CD4-positive, alpha-beta T cell treated with Interleukin-10 for 1 hour (primary cell): ENCODE measurements around the gene GALNT11.
"Not testable (repeated sequence)": the region's sequence is repeated elsewhere in the genome, so short reads cannot be mapped to it uniquely, and the experiment has no call there.

Experiments used
- DNase-seq: peaks from one replicate; pipeline ENCODE4 v3.0.0-alpha.2; 2020

The GALNT11 gene

DNA sequence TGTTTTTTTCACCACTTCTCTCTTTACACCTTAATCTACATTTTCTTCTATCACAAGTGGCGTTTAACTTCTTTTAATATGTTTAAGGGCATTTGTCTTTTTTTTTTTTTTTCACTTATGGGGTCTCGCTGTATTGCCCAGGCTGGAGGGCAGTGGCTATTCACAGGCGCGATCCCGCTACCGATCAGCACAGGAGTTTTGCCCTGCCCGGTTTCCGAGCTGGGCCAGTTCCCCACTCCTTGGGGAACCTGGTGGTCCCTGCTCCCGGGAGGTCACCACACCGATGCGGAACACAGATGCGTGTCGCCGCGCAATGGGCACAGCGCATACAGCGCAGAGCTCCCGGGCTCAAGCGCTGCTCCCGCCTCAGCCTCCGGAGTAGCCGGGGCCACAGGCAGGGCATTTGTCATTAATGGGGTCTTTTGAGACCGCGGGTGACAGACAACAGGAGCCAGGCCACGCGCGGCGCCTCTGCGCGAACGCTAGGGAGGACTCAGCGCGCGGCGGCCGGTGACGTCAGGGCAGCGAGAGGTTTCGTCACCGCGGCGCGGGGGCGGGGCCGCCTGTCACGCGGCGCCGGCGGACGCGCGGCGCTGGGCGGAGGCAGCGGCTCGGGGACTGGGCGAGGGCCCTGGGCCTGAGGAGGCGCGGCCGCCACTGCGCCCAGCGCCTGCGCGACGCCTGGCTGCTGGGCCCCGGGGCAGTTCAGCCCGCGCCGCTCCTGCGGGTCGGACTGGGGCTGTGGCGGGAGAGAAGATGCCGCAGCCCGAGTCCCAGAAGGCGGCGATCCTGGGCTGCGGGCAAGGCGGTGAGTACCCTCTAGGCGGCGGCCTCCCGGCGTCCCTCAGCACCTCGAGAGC, at the start of gene GALNT11:
TSS of gene GALNT11 (plus strand) at position 598 of the 860 bp plus-strand sequence. CDS start 68,554 bp downstream, outside the sequence.
- peak; percentile 89 for DNase-seq

DNA sequence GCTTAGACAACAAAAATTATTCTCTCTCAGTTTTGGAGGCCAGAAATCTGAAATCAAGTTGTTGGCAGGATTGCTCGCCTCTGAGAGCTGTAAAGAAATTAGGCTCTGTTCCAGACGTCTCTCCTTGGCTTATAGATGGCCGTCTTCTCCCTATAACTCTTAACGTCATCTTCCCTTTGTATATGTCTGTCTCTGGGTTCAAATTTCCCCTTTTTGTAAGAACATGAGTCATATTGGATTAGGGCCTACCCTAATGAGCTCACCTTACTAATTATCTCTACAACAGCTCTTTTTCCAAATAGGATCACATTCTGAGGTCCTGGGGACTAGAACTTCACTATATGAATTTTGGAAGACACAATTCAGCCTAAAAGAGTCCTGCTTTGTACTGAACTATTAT, 46.9 kb upstream of the GALNT11 start:
- no peak for DNase-seq

DNA sequence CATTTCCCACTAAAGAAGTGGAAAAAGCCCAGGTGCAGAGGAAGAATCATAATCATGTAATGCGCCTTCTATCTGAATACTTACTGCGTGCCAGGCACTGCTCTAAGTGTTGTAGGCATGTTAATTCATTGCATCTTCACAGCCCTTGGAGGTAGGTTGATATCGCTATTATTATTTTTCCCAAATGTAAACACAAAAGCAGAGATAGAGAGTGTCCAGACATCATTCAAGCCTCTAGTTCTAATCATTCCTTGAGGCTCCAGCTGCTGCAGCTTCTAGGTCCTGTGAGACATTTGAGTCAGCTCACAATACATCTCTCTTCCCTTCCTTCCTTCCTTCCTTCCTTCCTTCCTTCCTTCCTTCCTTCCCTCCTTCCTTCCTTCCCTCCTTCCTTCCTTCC, 44.3 kb upstream of the GALNT11 start:
- no peak for DNase-seq

DNA sequence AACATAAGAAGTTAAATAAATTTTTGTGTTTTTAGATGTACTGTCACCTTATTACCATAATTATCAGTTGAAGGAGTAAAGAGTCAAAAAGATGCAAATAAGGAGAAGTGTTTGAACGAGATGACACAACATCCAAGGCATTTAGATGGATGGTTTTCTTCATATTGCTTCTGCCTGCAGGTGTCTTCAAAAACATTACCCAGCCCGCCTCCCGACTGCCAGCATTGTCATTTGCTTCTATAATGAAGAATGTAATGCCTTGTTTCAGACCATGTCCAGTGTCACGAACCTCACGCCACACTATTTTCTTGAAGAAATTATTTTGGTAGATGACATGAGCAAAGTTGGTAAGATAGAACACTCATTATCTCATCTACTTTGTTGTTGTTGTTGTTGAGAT, 42.7 kb upstream of the GALNT11 start:
- no peak for DNase-seq

DNA sequence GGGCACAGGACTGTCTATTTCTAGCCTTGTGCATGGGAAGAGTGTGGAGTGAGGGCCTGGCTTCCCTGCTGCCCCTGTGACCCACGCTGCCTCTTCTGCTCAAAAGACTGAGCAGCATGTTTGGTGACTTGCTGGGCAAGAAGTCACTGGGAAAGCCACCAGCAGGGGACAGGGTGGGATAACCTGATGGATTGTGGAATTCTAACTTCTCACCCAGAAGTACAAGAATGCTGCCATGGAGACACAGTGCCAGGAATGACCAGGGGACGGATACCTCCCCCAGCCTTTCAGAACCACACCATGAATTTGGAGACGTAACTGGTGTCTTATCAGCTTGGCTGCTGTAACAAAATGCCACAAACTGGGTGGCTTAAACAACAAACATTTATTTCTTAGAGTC, 40.9 kb upstream of the GALNT11 start:
- no peak for DNase-seq

DNA sequence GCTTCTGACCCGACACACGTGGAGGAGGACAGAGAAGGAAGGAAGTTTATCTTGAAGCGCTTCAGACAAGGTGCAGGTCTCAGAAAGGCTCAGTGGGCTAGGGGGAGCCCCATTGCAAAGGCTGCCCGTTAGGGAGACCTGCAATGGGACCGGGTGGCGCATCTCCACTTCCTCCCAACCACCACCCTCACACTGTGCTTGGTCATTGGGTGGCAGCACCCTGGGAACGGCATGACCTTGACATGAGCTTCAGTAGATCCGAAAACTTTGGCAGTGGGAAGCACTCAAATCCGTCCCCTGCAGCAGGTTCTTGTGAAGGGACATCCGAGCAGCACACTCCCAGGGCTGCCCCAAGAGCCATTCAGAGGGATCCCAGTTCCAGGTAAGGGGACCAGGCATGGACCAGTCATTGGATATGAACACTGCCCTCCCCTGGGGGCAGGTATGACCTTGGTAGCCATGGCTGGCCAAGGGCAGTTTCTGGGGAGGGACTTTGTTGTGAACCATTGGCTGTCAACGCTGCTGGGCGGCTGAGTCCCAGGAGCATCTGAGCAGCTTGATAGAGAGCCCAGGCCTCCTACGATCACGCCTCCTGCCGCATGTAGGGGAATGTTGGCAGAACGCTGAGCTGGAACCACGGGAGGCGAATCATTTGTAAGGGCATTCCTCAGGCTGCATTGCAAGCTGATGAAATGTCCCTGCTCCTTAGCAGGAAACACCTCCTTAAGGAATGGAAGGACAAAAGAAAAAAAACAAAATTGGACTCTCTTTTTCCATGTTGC, 37.5 kb upstream of the GALNT11 start:
- no peak for DNase-seq

DNA sequence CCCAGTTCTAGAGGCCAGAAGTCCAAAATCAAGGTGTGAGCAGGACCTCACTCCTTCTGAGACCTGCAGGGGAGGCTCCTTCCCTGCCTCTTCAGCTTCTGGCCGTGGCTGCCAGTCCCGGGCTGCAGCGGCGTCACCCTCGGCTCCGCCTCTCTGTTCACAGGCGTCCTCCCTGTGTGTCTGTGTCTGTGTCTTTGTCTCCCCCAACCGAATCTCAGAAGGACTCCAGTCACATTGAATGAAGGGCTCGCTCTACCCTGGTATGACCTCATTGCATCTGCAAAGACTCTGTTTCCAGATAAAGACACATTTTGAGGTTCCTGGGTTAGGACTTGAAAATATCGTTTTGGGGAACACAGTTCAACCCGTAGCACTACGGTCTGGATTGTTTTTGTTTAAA, 33.1 kb upstream of the GALNT11 start:
- peak; percentile 38 for DNase-seq

DNA sequence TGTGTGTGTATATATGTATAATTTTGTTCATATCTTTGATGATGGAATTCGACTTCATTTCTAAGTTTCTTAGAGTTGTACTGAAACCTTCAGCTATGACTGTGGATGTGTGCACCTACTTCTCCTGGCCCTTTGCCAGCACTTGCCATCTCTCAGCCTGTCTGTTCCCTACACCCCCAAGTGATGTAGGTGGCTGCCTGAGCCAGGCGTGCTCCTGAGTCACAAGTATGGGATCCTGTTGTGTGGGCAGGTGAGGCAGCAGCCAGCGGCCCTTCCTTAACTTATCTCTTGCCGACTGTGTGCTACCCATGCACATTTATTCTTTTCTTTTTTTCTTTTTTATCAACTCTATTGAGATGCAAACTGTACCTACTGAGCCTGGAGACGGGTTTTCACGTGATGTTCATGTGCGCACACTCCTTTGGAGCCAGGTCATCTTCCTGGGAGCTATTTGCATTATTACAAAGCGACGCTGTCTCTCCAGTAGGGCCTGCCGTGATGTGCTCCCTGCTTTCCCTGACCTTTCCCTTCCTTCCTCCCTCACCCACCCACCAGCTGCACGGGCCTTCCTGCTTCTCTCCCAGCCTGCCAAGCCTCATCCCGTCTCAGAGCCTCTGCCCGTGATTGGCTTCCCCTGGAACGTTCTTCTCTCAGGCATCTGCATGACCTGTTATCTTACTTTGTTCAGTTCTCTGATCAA, 31.3 kb upstream of the GALNT11 start:
- DNase-seq = no peak

DNA sequence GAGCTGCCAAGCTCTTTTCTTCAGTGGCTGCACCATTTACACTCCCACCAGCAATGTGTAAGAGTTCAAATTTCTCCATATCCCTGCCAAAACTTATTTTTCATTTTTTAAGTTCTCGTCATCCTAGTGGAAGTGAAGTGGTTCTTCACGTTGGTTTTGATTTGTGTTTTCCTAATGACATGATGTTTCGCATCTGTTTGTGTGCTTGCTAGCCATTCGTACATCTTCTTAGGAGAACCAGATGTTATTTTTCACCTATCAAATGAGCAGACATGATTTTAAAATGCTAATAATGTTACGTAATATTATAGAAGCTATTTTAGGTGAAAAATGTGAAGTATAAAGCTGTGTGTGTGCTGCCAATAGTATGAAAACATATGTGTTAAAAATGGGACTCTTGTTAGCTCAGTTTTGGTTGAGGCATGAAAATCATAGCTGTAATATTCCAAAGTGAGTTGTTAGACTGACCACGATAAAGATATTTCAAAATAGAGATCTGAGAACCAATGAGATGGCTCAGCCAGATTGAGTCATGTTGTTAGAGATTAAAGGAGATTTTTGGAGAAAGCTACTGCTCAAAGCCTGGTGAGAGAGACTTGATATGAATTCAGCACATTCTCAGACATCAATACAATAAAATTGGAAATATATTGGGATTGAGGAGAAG, 25.9 kb upstream of the GALNT11 start:
- DNase-seq = no peak

DNA sequence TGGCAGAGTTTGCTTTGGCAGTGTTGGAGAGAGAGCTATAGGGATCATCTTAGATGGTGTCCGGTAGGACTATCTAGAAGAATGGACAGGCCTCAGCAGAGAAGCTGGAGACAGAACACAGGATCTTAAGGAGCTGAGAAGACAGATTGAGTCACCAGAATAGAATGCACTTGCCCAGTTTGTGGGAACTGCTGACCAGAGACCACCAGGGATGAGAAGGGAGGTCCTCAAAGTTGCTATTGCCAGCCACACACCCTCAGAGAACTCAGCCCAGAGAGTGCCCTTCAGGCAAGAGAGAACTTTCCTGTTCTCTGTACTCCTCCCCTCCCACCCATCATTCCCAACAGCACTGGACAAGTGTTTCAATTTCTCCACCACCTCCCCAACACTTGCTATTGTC, 25.3 kb upstream of the GALNT11 start:
- no peak for DNase-seq

DNA sequence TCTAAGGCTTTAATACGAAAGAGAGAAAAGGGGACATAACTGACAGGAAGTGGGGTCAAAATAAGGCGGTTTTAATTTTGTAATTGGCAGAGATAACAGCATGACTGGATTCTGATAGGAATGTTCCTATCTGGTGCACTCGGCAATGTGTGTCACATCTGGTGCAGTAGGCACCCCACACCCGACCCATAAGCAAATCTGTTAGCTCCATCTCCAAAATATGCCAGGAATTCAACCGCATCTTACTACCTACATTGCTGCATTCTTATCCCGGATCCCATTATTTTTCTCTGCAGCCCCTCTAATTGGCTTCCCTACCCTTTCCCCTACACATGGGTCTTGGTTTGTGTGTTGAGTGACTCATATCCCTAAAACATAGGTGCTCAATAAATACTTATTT, 19.1 kb upstream of the GALNT11 start:
- no peak for DNase-seq

DNA sequence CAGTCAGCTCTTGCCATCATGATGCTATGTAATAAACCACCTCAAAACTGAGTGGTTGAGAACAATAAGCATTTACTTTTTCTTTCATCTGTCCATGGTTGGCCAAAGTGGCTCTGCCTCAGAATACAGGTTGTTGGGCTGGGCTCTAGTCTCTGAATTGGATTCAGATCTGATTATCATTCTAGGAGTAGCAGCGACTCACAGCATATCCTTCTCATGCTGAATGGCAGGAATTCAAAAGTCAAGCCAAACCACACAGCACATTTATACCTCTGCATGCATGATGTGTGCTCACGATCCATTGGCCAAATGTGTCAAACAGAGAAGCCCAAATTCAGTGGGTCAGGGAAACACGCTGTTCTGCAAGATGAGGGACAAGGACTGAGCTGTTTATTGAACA, 13.6 kb upstream of the GALNT11 start:
- DNase-seq = no peak

DNA sequence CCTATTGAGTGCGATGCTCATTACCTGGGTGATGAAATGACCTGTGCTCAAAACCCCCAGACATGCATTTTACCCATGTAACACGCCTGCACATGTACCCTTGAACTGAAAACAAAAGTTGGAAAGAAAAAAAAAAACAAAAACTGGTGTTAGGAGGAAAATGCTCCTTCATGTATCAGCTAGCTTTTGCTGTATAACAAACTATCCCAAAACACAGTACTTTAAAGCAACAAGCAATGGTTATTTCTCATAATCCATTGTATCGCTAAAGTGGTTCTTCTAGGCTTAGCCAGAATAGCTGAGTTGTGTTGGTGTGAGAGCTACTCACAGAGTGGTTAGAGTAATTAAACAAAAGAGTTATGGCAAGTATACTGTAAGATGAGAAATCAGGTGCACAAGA, 12.2 kb upstream of the GALNT11 start:
- no peak for DNase-seq

DNA sequence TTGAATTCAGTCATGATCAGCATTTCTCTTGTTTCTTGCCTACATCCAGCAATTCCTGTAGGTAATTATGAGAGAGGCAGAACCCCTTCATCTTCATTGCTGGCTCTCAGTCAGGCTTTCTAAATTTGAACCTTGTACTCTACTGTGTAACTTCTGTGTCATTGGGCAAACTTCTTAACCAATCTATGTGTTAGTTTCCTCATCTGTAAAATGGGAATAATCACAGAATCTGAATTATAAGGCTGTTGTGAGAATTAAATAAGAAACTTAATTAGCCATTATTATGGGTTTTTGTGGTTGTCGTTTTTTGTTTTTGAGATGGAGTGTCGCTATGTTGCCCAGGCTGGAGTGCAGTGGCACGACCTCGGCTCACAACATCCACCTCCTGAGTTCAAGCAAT, 11.5 kb upstream of the GALNT11 start:
- no peak for DNase-seq

DNA sequence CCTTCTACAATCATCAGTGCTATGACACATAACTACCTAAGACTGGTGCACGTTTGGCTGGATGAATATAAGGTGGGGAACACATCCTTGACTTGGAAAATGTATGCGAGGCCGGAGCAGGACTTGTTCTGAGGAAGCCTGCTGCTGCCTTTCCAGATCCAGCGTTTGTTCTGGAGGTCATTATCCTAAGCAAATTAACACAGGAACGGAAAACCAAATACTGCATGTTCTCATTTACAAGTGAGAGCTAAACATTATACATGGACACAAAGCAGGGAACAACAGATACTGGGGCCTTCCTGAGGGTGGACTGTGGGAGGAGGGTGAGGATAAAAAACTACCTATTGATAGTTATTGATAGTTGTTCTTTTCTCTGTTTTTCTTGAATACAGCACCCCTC, 10.8 kb upstream of the GALNT11 start:
- no peak for DNase-seq

DNA sequence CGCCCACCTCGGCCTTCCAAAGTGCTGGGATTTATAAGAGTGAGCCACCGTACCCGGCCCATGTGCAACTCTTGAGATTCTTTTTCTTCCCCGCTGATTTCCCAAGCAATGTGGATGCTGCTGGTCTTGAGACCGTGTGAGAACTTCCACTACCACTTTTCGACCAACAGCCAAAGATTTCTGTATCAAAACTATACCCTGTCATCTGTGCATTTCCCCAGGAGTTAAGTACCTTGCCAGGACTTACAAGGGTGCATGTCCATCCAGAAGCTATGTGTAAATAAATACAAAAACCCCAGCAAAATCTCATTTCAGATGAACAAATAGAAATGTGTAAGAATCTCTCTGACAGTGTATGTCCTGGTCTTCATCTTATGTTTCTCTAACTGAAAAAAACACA, 9.9 kb upstream of the GALNT11 start:
- no peak for DNase-seq

DNA sequence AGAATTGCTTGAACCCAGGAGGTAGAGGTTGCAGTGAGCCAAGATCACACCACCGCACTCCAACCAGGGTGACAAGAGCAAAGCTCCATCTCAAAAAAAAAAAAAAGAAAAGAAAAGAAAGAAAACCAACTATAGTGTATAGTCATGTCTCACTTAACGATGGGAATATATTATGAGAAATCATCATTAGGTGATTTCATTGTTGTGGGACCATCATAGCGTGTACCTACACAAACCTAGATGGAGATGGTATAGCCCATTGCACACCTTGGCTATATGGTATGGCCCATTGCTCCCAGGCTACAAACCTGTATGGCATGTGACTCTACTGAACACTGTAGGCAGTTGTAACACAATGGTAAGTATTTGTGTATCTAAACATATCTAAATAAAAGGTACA, 8.5 kb upstream of the GALNT11 start:
- DNase-seq = no peak

DNA sequence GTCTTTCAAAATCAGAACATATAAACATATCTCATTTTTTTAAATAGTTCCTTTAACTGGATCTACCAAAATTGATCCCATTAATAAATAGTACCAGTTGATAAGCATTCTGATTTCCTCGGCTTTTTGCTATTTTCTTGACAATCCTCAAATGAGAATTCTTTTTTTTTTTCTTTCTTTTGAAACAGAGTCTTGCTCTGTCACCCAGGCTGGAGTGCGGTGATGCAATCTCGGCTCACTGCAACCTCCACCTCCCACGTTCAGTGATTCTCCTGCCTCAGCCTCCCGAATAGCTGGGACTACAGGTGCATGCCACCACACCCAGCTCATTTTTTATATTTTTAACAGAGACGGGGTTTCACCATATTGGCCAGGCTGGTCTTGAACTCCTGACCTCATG, 7.8 kb upstream of the GALNT11 start:
- DNase-seq = not testable (repeated sequence)

DNA sequence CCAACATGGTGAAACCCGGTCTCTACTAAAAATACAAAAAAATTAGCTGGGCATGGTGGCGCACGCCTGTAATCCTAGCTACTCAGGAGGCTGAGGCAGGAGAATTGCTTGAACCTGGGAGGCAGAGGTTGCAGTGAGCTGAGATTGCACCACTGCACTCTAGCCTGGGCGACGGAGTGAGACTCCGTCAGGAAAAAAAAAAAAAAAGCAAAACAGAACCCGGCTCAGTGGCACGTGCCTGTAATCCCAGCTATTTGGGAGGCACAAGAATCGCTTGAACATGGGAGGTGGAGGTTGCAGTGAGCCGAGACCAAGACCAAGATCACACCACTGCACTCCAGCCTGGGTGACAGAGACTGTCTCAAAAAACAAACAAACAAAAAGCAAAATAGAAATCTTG, 3.7 kb upstream of the GALNT11 start:
- DNase-seq = not testable (repeated sequence)

DNA sequence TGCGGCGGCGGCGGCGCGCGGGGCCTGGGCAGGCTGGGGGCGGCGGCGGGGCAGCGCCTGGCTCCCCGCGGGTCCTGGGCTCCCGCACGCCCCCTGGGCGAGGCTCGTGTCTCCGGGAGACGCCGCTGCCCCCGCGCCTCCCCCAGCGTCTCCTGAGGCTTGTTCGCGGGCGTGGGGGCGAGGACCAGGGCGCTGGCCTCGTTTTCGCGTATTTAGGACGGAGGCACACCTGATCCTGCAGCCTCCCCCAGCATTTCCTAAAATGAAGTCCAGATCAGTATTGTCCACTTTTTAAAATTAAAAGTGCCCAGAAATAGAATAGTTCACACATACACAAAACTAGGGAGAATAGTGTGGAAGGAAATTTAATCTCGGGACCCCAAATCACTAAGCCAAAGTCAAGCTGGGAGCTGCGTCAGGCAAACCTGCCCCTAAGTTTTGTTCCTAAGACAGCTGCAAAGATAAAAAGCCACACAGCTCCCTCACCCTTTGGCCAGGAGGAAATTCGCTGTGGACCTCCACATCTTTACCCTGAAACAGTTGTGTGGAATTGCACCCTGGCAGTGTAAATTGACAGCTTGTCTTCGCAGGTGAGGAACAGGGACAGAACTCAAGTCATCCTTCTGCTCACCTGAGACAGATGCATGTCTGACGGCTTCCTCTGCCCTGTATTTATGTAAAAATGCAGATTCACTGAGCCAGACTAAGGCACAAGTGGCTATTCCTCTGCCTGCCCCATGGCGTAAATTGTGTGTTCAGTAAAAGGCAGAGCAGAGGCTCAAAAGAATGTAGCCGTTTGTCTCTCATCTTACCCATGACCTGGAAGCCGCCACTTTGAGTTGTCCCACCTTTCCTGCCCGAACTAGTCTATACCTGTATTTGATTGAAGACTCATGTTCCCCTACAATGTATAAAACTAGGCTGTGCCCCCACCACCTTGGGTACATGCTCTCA, 740 bp downstream of the GALNT11 start:
- no peak for DNase-seq

DNA sequence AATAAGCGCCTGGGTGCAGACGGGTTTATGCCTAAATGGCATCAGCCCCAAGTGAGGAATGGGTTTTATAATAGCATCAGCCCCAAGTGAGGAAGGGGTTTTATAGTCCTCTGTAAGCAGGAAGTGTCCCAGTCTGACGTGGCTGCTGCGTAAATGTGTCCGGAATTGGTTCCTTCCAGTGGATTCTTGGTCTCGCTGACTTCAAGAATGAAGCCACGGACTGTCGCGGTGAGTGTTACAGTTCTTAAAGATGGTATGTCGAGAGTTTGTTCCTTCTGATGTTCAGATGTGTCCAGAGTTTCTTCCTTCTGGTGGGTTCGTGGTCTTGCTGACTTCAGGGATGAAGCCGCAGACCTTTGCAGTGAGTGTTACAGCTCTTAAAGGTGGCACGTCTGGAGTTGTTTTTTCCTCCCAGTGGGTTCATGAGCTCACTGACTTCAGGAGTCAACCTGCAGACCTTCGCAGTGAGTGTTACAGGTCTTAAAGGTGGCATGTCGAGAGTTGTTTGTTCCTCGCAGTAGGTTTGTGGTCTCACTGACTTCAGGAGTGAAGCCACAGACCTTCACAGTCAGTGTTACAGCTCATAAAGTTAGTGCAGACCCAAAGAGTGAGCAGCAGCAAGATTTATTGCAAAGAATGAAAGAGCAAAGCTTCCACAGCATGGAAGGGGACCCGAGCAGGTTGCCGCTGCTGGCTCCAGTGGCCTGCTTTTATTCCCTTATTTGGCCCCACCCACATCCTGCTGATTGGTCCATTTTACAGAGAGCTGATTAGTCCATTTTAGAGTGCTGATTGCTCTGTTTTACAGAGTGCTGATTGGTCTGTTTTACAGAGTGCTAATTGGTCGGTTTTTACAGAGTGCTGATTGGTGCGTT, 2.3 kb downstream of the GALNT11 start:
- peak; percentile 70 for DNase-seq
